H1 (cell line): ENCODE data around the gene GNS.

ENCODE experiments used
- EZH2 ChIP-seq: fragments of 200-600 bp; sonication (generic); IDR thresholded peaks from 2 replicates; pipeline ENCODE4 v1.7.1; 2012; ENCODE audit warnings: low read depth, mild to moderate bottlenecking, moderate library complexity, low read length, inconsistent platforms; ENCODE audit not compliant: severe bottlenecking
- POLR2A ChIP-seq, 2 experiments: IDR thresholded peaks; 1 replicate in 1 of 2; 2 replicates in 1 of 2; pipeline ENCODE4 v1.6.1; 2011; ENCODE audit warnings: low read depth in 2 of 2, low read length in 2 of 2, mild to moderate bottlenecking in 2 of 2; ENCODE audit errors: control extremely low read depth in 1 of 2
- POLR2AphosphoS5 ChIP-seq: IDR thresholded peaks from 2 replicates; pipeline ENCODE4 v1.6.1; 2011; ENCODE audit warnings: low read depth, low read length
- SAP30 ChIP-seq: fragments of 300-600 bp; sonication (generic); IDR thresholded peaks from 2 replicates; pipeline ENCODE4 v1.7.1; 2012; ENCODE audit warnings: low read length, moderate library complexity, mild to moderate bottlenecking, inconsistent platforms; ENCODE audit not compliant: insufficient read depth, insufficient replicate concordance
- SIX5 ChIP-seq: IDR thresholded peaks from 2 replicates; pipeline ENCODE4 v1.6.1; 2011; ENCODE audit warnings: mild to moderate bottlenecking, low read depth, low read length
- TF ChIP-seq, protein P1 (sequence below), 3 experiments: IDR thresholded peaks; 1 replicate in 2 of 3; 2 replicates in 1 of 3; pipeline versions ENCODE4 v1.5.1 to v1.6.1; 2011; ENCODE audit warnings: low read length in 3 of 3, mild to moderate bottlenecking in 3 of 3, inconsistent platforms in 2 of 3, low read depth in 1 of 3, moderate library complexity in 1 of 3; ENCODE audit not compliant: insufficient read depth in 1 of 3; ENCODE audit errors: control extremely low read depth in 1 of 3

DNA sequence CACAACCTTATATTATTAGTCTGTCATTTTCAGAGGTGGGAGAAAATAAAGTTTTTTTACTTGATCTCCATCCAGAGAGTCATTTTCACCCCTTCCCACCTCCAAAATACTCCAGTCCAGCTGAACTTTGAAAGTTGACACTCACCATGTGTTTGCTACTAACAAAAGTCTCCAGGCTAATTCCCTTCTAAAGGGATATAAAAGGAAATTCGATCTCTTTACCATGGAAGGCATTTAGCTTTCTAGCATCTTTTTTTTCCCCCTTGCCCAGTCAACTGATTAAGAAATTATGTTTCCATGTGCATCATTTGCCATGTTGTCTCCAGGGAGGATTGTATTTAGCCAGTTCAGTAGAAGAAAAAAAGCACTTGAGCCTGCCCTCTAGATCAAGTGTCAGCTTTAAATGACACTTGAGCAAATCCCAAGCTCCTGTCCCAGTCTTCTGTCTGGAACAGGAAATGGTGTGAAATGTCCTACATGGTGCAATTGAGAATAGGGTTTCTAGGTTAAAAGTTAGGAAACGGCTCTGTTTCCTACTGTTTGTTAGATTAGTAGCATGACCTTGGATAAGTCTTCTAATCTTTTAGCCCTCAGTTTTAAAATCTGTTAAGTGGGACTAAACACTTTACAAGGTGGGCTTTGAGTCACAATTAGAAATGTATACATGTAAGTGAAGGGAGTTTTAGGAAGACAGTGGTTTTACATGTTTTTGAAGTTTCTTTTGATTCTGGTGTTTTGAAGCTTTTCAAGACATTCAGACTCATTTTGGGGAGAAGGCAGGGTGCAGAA is 67.2 kb downstream of the GNS start:
- TF ChIP-seq POLR2AphosphoS5 (no peak), POLR2A (IDR thresholded peaks at IDR 0.05; ENCODE audit: control extremely low read depth in 1 of 2, low read depth in 2 of 2, low read length in 2 of 2) (no peak), SIX5 (no peak), SAP30 (no peak), EZH2 (no peak)
- TF ChIP-seq, protein P1, sequence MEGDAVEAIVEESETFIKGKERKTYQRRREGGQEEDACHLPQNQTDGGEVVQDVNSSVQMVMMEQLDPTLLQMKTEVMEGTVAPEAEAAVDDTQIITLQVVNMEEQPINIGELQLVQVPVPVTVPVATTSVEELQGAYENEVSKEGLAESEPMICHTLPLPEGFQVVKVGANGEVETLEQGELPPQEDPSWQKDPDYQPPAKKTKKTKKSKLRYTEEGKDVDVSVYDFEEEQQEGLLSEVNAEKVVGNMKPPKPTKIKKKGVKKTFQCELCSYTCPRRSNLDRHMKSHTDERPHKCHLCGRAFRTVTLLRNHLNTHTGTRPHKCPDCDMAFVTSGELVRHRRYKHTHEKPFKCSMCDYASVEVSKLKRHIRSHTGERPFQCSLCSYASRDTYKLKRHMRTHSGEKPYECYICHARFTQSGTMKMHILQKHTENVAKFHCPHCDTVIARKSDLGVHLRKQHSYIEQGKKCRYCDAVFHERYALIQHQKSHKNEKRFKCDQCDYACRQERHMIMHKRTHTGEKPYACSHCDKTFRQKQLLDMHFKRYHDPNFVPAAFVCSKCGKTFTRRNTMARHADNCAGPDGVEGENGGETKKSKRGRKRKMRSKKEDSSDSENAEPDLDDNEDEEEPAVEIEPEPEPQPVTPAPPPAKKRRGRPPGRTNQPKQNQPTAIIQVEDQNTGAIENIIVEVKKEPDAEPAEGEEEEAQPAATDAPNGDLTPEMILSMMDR (IDR thresholded peaks at IDR 0.05; ENCODE audit: control extremely low read depth in 1 of 3, insufficient read depth in 1 of 3, low read depth in 1 of 3, low read length in 3 of 3): no peak
